Astrocyte of the spinal cord (primary cell): ENCODE data around the gene RHOB.

Source experiments
- DNase-seq: peaks from one replicate; pipeline ENCODE4 v3.0.0; 2011; ENCODE audit warnings: low read depth, low spot score
- H3K4me3 ChIP-seq: 2 replicates; pipeline ENCODE4 v1.5.1; 2011; ENCODE audit warnings: low read depth, mild to moderate bottlenecking, low read length, moderate library complexity
- in situ Hi-C: cut with HindIII; loops from 2 replicates; pipeline ENCODE4 v1.10.0; 2017; ENCODE audit warnings: low sequenced_read_pairs
- TF ChIP-seq, protein P1 (sequence below): IDR thresholded peaks from 2 replicates; pipeline ENCODE4 v1.5.1; 2012; ENCODE audit warnings: low read depth, mild to moderate bottlenecking, low read length, inconsistent platforms

RHOB gene

DNA sequence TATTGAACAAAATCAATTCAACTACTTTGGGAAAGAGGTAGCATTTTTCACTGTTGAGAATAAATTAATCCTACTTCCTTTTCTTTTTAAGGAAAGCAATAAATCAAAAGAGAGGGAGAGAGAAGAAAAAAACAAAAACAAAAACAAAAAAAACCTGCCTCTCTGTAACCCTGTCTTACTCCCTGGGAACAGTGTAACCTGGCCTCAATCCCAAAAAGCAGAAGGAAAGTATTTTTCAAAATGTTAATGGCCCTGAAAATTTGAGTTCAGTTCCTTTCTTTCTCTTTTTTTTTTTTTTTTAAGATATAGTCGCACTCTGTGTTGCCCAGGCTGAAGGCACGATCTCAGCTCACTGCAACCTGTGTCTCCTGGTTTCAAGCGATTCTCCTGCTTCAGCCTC lies 35.9 kb downstream of the RHOB start:
- in situ Hi-C loops: no loop called here
- H3K4me3 ChIP-seq: no peak overlapping the region
- TF ChIP-seq, protein P1, sequence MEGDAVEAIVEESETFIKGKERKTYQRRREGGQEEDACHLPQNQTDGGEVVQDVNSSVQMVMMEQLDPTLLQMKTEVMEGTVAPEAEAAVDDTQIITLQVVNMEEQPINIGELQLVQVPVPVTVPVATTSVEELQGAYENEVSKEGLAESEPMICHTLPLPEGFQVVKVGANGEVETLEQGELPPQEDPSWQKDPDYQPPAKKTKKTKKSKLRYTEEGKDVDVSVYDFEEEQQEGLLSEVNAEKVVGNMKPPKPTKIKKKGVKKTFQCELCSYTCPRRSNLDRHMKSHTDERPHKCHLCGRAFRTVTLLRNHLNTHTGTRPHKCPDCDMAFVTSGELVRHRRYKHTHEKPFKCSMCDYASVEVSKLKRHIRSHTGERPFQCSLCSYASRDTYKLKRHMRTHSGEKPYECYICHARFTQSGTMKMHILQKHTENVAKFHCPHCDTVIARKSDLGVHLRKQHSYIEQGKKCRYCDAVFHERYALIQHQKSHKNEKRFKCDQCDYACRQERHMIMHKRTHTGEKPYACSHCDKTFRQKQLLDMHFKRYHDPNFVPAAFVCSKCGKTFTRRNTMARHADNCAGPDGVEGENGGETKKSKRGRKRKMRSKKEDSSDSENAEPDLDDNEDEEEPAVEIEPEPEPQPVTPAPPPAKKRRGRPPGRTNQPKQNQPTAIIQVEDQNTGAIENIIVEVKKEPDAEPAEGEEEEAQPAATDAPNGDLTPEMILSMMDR: no peak
- DNase-seq: no peak

DNA sequence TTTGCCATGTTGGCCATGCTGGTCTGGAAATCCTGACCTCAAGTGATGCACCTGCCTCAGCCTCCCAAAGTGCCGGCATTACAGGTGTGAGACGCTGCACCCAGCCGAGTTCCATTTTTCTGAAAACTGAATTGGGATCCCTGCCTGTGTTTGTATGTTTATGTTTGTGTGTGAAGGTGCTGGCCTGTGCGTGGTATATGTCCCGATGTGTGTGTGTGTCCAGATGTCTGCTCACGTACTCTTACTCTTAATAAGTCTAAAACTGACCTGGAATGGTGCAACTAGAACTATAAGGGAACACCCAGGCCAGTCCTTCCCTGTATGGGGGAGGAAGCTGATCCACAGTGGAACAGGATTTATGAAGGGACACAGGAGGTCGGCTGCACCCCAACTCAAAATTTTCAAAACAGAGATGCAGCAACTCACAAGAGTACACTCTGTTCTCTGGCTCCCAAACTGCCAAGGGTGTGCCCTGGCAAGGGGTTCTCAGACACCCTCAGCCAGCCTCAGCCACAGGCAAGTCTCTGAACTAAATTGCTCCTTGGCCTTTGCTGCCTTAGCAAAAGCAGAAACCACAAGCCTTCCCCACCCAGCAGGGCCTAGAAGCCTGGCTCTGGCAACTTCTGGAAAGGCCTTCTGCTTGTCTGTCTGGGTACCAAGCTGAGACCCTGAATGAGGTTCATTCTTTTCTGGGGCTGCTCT lies 36.5 kb downstream of the RHOB start:
- no peak for DNase-seq
- in situ Hi-C loops: no loop called here
- no peak overlapping the region for H3K4me3 ChIP-seq

DNA sequence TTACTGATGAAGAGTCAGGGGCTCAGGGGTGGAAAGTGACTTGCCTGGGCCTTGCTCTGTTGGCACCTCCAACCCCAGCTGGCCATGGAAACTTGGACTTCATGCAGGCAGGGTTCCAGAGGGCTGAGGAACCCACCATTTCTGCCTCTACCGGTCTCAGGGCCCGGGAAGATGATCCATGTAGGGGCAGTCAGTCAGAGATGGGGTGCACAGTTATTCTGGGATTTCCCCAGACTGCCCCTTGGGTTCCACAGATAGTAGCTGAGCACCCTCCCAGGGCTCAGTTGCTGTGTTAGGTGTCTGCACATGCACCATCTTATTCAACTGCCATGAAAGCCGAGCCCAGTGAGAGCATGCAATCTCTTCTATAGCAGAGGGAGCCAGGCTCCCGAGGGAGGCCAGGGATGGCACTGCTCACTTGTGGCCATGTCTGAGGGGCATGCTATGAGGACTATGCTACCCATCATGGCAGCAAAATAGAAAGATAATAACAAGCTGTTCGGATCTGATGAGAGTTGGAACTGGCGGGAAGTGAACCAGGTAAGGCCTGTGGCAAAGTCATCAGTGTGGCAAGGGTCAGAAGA lies 37.3 kb downstream of the RHOB start:
- TF ChIP-seq, protein P1: no peak
- no peak overlapping the region for H3K4me3 ChIP-seq
- in situ Hi-C loops: no loop called here
- no peak for DNase-seq

More for the DNA sequence above, 36.5 kb downstream of the RHOB start:
- TF ChIP-seq, protein P1: no peak

DNA sequence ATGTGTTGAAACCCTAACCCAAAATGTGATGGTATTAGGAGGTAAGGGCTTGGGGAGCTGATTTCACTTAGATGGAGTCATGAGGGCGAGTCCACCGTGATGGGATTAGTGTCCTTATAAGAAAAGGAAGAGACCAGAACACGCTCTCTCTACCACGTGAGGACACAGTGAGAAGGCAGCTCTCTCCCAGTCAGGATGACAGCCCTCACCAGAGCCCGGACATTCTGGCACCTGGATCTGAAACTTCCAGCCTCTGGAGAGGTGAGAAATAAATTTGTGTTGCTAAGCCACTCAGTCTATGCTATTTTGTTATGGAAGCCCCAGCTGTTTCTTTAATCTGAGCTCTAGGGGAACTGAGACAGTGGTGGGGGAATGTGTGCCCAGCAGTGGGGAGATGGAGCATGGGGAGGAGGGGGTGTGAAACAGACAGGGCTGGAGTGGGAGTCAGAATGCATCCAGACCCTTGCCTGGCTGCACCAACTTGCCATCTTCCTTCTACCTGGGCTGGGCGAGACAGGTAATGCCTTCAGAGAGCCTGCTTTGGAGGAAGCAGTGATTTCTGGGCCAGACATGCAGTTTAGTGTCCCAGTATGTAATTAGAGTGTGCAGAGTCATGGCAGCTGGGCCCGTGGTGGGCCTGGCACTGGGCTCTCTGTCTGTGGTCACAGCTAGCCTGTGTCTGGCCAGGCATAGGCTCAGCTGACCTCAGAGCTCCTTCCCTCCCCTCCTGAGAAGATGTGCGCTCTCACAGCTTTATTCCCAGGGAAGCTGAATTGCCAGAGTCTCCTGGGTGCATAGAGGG lies 38.1 kb downstream of the RHOB start:
- DNase-seq: no peak
- TF ChIP-seq, protein P1: no peak
- H3K4me3 ChIP-seq: no peak overlapping the region
- in situ Hi-C loops: no loop called here

DNA sequence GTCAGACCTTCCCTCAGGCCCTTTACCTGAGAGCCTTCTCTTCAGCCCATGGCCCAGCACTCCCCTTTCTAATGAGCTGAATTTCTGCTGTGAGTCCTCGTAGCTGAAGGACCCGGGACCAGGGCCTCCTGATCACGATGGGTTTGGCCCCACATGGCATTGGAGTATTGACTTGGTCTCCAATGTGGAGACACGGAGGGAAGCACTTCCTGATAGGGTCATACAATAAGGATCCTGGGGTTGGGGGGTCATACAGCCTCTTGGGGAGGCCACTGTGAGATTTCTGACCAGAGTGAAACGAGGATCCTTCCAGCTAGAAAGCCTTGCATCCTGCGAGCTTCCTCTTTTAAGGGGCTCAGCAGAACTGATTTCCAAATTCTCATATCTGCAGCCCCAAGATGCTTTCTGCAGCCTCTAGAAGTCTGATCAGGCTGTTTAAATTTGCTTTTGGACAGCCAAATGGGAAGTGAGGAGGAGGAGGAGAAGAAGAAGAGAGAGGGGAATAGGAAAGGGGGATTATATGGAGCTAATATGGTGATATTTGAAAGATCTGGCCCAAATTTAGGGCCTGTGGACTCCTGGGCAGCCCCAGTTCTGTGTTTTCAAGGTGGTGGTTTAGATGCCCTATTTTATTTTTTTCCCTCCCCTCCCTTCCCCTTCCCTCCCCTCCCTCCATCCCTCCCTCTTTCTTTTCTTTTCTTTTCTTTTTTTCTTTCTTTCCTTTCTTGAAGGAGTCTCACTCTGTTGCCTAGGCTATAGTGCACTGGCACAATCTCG lies 38.9 kb downstream of the RHOB start:
- TF ChIP-seq, protein P1: no peak
- in situ Hi-C loops: no loop called here
- no peak for DNase-seq
- H3K4me3 ChIP-seq: no peak overlapping the region

DNA sequence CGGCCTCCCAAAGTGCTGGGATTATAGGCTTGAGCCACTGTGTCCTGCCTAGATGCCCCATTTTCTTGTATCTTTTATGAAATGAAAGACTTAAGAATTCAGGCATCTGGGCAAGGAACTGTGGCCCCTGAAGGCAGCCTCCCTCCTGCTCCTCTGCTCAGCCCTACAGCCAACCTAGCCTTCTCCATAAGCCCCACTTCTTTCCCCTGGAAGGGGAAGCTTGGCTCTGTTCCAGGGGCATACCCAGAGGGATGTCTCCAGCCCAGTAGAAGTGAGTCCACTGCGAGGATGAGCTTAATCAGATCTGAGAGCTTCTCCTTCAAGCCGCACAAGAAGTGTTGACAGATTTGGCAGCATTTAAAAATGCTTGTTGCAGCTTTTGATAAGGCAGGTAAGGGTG lies 39.7 kb downstream of the RHOB start:
- no peak overlapping the region for H3K4me3 ChIP-seq
- DNase-seq: no peak
- in situ Hi-C loops: no loop called here
- TF ChIP-seq, protein P1: no peak
